DMS79 (cell line): ENCODE results near the gene MOV10L1.
"Not testable (repeated sequence)": the region's sequence is repeated elsewhere in the genome, so short reads cannot be mapped to it uniquely, and the experiment has no call there.

Source experiments
- DNase-seq: peaks from one replicate; lab custom pipeline; 2025; lab: John Stamatoyannopoulos, UW

MOV10L1 gene

GRCh38 chr22:50204998-50205397, 115.2 kb downstream of the MOV10L1 start:
- not testable (repeated sequence) for DNase-seq

- no peak for DNase-seq
Observed at GRCh38 chr22:50205781-50206569, 116.2 kb downstream of the MOV10L1 start.

- DNase-seq, result no peak
Observed at GRCh38 chr22:50206599-50206998, 116.8 kb downstream of the MOV10L1 start.

GRCh38 chr22:50207383-50208140, 117.8 kb downstream of the MOV10L1 start:
- DNase-seq, result no peak

GRCh38 chr22:50208430-50208938, 118.7 kb downstream of the MOV10L1 start:
- no peak for DNase-seq

- no peak for DNase-seq
Observed at GRCh38 chr22:50208939-50209892, 119.4 kb downstream of the MOV10L1 start.

GRCh38 chr22:50209893-50210292, 120.1 kb downstream of the MOV10L1 start:
- no peak for DNase-seq

GRCh38 chr22:50210378-50211139, 120.8 kb downstream of the MOV10L1 start:
- no peak for DNase-seq

GRCh38 chr22:50211147-50211546, 121.3 kb downstream of the MOV10L1 start:
- DNase-seq, result no peak
